GM18526 (cell line): ENCODE results near the gene TOR1B.

Source experiments
- POLR2A ChIP-seq: IDR thresholded peaks from 3 replicates; pipeline ENCODE4 v1.6.1; 2011; ENCODE audit not compliant: insufficient read length; ENCODE audit errors: extremely low read depth

Gene TOR1B

GRCh38 chr9:129828969-129829368, 26.0 kb downstream of the TOR1B start:
- no peak for TF ChIP-seq POLR2A

GRCh38 chr9:129832982-129833381, 30.0 kb downstream of the TOR1B start:
- no peak for TF ChIP-seq POLR2A

GRCh38 chr9:129834489-129835127, 31.6 kb downstream of the TOR1B start:
- no peak for TF ChIP-seq POLR2A

- TF ChIP-seq POLR2A: peak; percentile 96
These were observed 32.3 kb downstream of the TOR1B start, which contains the start of the genes C9orf78 and USP20 for GRCh38 chr9:129835128-129835859. Gene C9orf78, minus strand, starts transcription at chr9:129835275. Its CDS starts 54 bp downstream, at chr9:129835221. Gene USP20, plus strand, starts transcription at chr9:129835458. Its CDS starts 17,098 bp downstream, at chr9:129852556.

GRCh38 chr9:129835860-129836223, 32.9 kb downstream of the TOR1B start:
- TF ChIP-seq POLR2A: no peak

GRCh38 chr9:129836311-129837007, 33.5 kb downstream of the TOR1B start:
- TF ChIP-seq POLR2A: no peak

- no peak for TF ChIP-seq POLR2A
These were observed 35.8 kb downstream of the TOR1B start for GRCh38 chr9:129838707-129839259.

- TF ChIP-seq POLR2A: no peak
These were observed 36.5 kb downstream of the TOR1B start for GRCh38 chr9:129839324-129840023.

- no peak for TF ChIP-seq POLR2A
These were observed 37.0 kb downstream of the TOR1B start for GRCh38 chr9:129840034-129840433.

GRCh38 chr9:129841071-129841470, 38.1 kb downstream of the TOR1B start:
- TF ChIP-seq POLR2A: no peak

GRCh38 chr9:129845373-129845772, 42.4 kb downstream of the TOR1B start:
- no peak for TF ChIP-seq POLR2A

GRCh38 chr9:129848712-129849441, 45.9 kb downstream of the TOR1B start:
- no peak for TF ChIP-seq POLR2A

- no peak for TF ChIP-seq POLR2A
These were observed 46.9 kb downstream of the TOR1B start for GRCh38 chr9:129849901-129850300.

- no peak for TF ChIP-seq POLR2A
These were observed 48.0 kb downstream of the TOR1B start for GRCh38 chr9:129850821-129851550.
